ENCODE data around the gene C16orf92.

C16orf92 gene

DNA sequence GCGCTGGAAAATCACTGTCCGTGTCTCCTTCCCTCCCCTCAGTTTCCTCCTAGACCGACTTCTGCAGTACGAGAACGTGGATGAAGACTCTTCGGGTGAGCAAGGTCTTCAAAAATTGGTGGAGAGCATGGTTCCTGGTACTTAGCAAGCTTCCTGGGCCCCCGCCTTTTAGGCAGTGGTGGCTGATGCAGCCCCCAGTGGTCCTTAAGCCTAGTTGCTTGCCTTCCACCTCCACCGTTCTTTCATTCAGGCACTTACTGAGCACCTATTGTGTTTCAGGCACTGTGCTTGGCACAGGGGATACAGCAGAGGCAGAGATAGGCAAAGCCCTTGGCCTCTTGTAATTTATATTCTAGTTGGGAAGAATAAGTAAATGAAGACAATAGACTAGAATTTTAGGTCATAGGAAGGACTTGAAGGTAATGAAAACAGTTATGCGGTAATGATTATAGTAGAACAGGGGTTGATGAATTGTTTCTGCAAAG lies 26.2 kb upstream of the C16orf92 start:
- in situ Hi-C loops (cut with HindIII; ENCODE audit: low sequenced_read_pairs), result no loop called here
- no peak for TF ChIP-seq CTCF (IDR thresholded peaks at IDR 0.05; ENCODE audit: low read depth, low read length)
- no peak for DNase-seq (ENCODE audit: low read depth, low spot score)

DNA sequence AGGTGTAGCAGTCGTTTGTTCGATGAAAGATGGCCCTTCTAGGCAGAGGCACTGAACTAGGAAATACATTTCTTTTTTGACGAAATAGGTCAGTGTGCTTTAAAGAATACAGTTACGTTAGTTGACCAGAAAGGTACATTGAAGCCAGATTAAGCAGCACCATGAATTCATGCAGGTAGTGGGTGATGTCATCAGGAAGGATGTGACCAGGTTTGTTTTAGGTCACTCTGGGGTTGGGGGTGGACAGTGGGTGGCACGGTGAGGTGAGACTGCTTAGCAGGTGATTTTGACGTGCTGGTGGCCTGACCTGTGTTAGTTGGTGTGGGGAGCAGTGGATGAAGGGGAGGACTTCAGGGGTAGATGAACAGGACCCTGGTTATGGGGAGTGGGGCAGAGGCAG lies 23.4 kb upstream of the C16orf92 start:
- in situ Hi-C loops (cut with HindIII; ENCODE audit: low sequenced_read_pairs), result no loop called here
- TF ChIP-seq CTCF (IDR thresholded peaks at IDR 0.05; ENCODE audit: low read depth, low read length), result no peak
- no peak overlapping the region for H3K4me3 ChIP-seq (ENCODE audit: low read depth, low read length)
- no peak for DNase-seq (ENCODE audit: low read depth, low spot score)

More for the DNA sequence above, 26.2 kb upstream of the C16orf92 start:
- H3K4me3 ChIP-seq (ENCODE audit: low read depth, low read length), result peak overlapping the region; percentile 72

DNA sequence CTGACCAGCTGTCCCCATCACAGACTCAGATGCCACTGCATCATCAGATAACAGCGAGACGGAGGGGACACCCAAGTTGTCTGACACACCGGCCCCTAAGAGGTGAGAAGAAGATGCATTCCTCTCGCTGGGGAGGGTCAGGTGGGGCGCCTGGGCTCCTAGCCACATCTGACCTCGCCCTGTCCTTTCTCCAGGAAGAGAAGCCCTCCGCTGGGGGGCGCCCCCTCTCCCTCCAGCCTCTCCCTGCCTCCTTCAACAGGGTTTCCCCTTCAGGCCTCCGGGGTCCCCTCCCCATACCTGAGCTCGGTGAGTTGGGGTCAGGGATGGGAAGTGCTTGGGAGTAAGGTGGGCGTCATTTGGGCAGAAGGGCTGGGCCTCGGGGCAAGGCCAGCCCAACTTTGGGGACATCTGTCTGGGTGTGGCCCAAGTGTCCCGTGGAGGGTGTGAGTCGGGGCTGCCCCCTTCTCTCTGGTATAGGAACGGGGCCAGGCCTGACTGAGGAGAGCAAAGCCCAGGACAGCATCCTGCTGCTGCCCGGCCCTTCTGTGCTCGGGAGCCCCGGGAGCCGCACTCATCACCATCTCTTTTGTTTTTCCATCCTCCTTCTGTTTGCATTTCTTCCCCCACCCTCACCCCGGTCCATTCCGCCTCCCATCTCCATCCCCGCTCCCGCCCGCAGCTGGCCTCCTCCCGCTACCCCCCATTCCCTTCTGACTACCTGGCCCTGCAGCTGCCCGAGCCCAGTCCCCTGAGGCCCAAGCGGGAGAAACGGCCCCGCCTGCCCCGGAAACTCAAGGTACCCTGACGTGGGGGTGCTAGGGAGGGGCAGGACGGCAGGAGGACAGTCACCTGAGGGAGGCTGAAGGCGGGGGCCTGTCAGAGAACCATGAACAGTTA lies 22.0 kb upstream of the C16orf92 start:
- TF ChIP-seq CTCF (IDR thresholded peaks at IDR 0.05; ENCODE audit: low read depth, low read length), result peak; percentile 21
- in situ Hi-C loops (cut with HindIII; ENCODE audit: low sequenced_read_pairs), result no loop called here
- no peak overlapping the region for H3K4me3 ChIP-seq (ENCODE audit: low read depth, low read length)
- DNase-seq (ENCODE audit: low read depth, low spot score), result no peak

DNA sequence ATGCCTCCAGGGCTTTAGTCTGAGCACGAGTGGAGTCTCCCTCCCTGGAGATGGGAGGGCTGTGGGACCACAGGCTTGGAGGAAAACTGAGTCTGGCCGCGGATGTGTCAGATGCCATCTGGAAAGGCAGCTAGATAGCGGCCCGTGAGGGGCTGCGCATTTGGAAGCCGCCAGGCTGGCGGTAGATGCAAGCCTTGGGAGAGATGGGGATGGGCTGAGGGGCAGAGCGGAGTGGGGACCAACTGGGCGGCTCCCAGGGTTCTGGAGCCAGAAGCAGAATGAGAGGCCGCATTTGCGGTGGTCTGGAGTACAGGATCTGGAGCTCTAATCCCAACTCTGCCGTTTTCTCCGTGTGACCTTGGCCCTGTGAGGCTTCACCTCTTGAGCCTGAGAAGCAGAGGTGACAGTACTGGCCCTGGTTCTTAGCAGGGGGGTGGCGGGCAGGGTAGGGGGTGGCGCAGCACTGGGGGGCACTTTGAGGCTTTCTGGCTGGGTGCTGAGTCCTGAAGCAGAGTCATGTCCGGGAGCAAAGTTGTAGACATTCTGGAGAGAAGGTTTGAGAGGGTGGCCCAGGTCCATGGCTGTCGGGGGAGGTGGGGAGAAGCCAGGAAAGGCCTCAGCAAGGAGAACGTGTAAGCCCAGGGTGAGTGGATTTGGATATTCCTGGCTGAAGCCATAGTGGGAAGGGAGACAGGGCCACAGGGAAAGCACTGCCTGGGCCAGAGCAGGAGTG lies 20.2 kb upstream of the C16orf92 start:
- no peak overlapping the region for H3K4me3 ChIP-seq (ENCODE audit: low read depth, low read length)
- TF ChIP-seq CTCF (IDR thresholded peaks at IDR 0.05; ENCODE audit: low read depth, low read length), result no peak
- in situ Hi-C loops (cut with HindIII; ENCODE audit: low sequenced_read_pairs), result no loop called here
- no peak for DNase-seq (ENCODE audit: low read depth, low spot score)

GRCh38 chr16:30003670-30004423 lies 19.2 kb upstream of the C16orf92 start:
- H3K4me3 ChIP-seq (ENCODE audit: low read depth, low read length), result no peak overlapping the region
- no peak for TF ChIP-seq CTCF (IDR thresholded peaks at IDR 0.05; ENCODE audit: low read depth, low read length)
- DNase-seq (ENCODE audit: low read depth, low spot score), result no peak
- in situ Hi-C loops (cut with HindIII; ENCODE audit: low sequenced_read_pairs), result no loop called here

- H3K4me3 ChIP-seq (ENCODE audit: low read depth, low read length), result no peak overlapping the region
Measured at GRCh38 chr16:30004424-30004776, 18.6 kb upstream of the C16orf92 start.

More at GRCh38 chr16:30004424-30004776, 18.6 kb upstream of the C16orf92 start:
- DNase-seq (ENCODE audit: low read depth, low spot score), result no peak
- no peak for TF ChIP-seq CTCF (IDR thresholded peaks at IDR 0.05; ENCODE audit: low read depth, low read length)
- in situ Hi-C loops (cut with HindIII; ENCODE audit: low sequenced_read_pairs), result no loop called here
